ENCODE results near the gene NTM. TPM values are rescaled to one million over a fixed set of nuclear protein-coding genes. Genes with fewer than 3 reads are reported as not detected.

The NTM gene
- total RNA-seq, 2 donors from 2014 or later = not detected

GRCh38 chr11:132127900-132128288, 757.5 kb downstream of the NTM start:
- Histone ChIP-seq H3K27ac (no peak overlapping the region), H3K4me1 (ENCODE audit: control insufficient read depth in 1 of 2, low read depth in 2 of 2) (peaks cover 0 to 16% of the 10 kb centered on the region in 2 donors), H3K9me3 (no peaks in the 10 kb centered on the region), H3K4me3 (no peak overlapping the region), H3K36me3 (no peaks in the 10 kb centered on the region), H3K27me3 (replicated peaks; ENCODE audit: insufficient read depth) (no peaks in the 10 kb centered on the region)
- no peak for ATAC-seq (ENCODE audit: insufficient number of reproducible peaks, low FRiP score, low read depth)
- DNase-seq (ENCODE audit: low spot score) = no peak
- no peak for TF ChIP-seq CTCF (IDR thresholded peaks at IDR 0.05)

- Histone ChIP-seq H3K4me3 (no peak overlapping the region), H3K9me3 (no peaks in the 10 kb centered on the region), H3K36me3 (no peaks in the 10 kb centered on the region), H3K27ac (no peak overlapping the region), H3K4me1 (ENCODE audit: control insufficient read depth in 1 of 2, low read depth in 2 of 2) (peaks cover 0 to 13% of the 10 kb centered on the region in 2 donors), H3K27me3 (replicated peaks; ENCODE audit: insufficient read depth) (no peaks in the 10 kb centered on the region)
- ATAC-seq (ENCODE audit: insufficient number of reproducible peaks, low FRiP score, low read depth) (no peak), DNase-seq (ENCODE audit: low spot score) (no peak)
- TF ChIP-seq CTCF (IDR thresholded peaks at IDR 0.05) = no peak
Measured at GRCh38 chr11:132131047-132131446, 760.6 kb downstream of the NTM start.

- H3K4me3 ChIP-seq = no peak overlapping the region
- peaks cover 0 to 4% of the 10 kb centered on the region in 2 donors for H3K4me1 ChIP-seq (ENCODE audit: control insufficient read depth in 1 of 2, low read depth in 2 of 2)
- no peak for ATAC-seq (ENCODE audit: insufficient number of reproducible peaks, low FRiP score, low read depth)
- H3K27ac ChIP-seq = no peak overlapping the region
- no peaks in the 10 kb centered on the region for H3K9me3 ChIP-seq
- no peaks in the 10 kb centered on the region for H3K27me3 ChIP-seq (replicated peaks; ENCODE audit: insufficient read depth)
- DNase-seq (ENCODE audit: low spot score) = no peak
- H3K36me3 ChIP-seq = no peaks in the 10 kb centered on the region
- TF ChIP-seq CTCF (IDR thresholded peaks at IDR 0.05) = no peak
Measured at GRCh38 chr11:132131961-132132360, 761.5 kb downstream of the NTM start.

GRCh38 chr11:132134322-132134721, 763.9 kb downstream of the NTM start:
- ATAC-seq (ENCODE audit: insufficient number of reproducible peaks, low FRiP score, low read depth) (no peak), DNase-seq (ENCODE audit: low spot score) (no peak)
- no peaks in the 10 kb centered on the region for H3K4me1 ChIP-seq (ENCODE audit: control insufficient read depth in 1 of 2, low read depth in 2 of 2)
- no peak overlapping the region for H3K27ac ChIP-seq
- H3K9me3 ChIP-seq = no peaks in the 10 kb centered on the region
- TF ChIP-seq CTCF (IDR thresholded peaks at IDR 0.05) = no peak
- H3K36me3 ChIP-seq = no peaks in the 10 kb centered on the region
- no peaks in the 10 kb centered on the region for H3K27me3 ChIP-seq (replicated peaks; ENCODE audit: insufficient read depth)
- no peak overlapping the region for H3K4me3 ChIP-seq

- H3K27me3 ChIP-seq (replicated peaks; ENCODE audit: insufficient read depth) = no peaks in the 10 kb centered on the region
- ATAC-seq (ENCODE audit: insufficient number of reproducible peaks, low FRiP score, low read depth) (no peak), DNase-seq (ENCODE audit: low spot score) (no peak)
- no peak for TF ChIP-seq CTCF (IDR thresholded peaks at IDR 0.05)
- no peaks in the 10 kb centered on the region for H3K4me1 ChIP-seq (ENCODE audit: control insufficient read depth in 1 of 2, low read depth in 2 of 2)
- no peak overlapping the region for H3K4me3 ChIP-seq
- H3K27ac ChIP-seq = no peak overlapping the region
- no peaks in the 10 kb centered on the region for H3K9me3 ChIP-seq
- no peaks in the 10 kb centered on the region for H3K36me3 ChIP-seq
Measured at GRCh38 chr11:132137289-132137980, 767.0 kb downstream of the NTM start.
